NOMO-1 (cell line): ENCODE results near the gene FOXR1.
A peak's percentile ranks its signal among the peaks of the same experiment; 100 is the strongest.

Source experiments
- DNase-seq, 2 experiments: peaks; one replicate each; lab custom pipeline; 2025; ENCODE audit not compliant: unreplicated experiment in 2 of 2; lab: John Stamatoyannopoulos, UW

The FOXR1 gene, protein sequence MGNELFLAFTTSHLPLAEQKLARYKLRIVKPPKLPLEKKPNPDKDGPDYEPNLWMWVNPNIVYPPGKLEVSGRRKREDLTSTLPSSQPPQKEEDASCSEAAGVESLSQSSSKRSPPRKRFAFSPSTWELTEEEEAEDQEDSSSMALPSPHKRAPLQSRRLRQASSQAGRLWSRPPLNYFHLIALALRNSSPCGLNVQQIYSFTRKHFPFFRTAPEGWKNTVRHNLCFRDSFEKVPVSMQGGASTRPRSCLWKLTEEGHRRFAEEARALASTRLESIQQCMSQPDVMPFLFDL

DNA sequence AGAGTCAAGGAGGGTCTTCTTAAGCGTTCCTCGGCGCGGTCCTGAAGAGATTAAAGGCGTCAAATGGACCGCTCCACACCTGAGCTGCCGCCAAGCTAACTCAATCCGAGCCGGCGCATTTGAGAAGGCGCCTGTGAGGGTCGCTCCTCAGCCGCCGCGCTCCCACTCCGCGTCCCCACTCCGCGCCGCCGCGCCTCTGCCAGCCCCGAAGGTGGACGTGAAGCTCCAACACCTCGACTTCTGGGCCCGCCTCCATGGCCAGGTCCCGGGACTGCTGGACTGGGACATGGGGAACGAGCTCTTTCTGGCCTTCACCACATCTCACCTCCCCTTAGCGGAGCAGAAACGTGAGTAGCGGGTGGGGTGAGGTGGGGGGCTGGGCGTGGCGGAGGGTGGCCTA, at the start of gene FOXR1:
Gene FOXR1 (plus strand): TSS at position 116 of the 400 bp plus-strand sequence. CDS start 171 bp downstream, at position 287.
- DNase-seq = no peak

DNA sequence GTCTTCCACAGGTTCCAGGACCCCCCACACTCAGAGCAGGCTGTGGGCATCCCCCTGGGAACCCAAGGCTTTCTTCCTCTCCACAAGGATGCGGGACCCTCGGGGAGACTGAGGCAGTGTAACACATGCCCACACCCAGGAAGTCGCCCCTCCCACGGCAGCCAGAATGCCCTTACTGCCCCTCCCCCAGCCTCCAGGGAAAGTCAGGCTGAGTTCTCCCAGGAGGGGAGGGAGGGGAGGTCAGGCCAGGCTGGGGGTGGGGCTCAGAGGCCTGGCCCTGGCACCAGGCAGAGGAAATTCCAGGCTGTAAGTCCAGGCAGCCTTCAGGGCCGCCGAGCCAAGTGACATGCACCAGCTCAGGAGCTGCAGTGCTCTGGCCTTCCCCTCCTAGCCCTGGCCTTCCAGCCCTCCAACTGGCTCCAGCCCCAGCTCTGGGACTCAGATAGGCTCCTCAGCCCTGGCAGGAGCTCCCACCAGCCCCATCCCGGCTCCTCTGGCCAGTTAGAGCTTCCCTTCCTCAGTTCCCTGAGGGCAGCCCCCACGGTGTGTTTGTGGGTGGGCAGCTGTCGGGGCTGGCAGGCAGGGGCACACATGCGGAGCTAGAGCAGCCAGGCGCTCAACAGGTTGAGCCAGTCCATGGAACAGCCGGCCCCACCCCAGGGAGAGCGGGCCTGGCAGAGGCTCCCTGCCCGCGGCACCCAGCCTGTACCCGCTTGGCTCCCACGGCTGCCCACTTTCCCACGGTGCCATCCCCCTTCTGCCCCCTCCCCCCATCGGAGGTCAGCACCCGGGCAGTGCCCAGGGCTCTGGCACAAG, 49.4 kb upstream of the FOXR1 start:
- DNase-seq = no peak

- no peak for DNase-seq
Measured at GRCh38 chr11:118922745-118923627, 48.6 kb upstream of the FOXR1 start.

GRCh38 chr11:118923721-118924587, 47.6 kb upstream of the FOXR1 start:
- DNase-seq = no peak

- peak in 1 of 2 experiments; percentile 19 for DNase-seq
Measured at GRCh38 chr11:118924591-118925585, 46.7 kb upstream of the FOXR1 start.

- no peak for DNase-seq
Measured at GRCh38 chr11:118927554-118928100, 43.9 kb upstream of the FOXR1 start.

- DNase-seq = peak; percentile 82 to 88
Measured at GRCh38 chr11:118928101-118928869, 43.3 kb upstream of the FOXR1 start.

DNA sequence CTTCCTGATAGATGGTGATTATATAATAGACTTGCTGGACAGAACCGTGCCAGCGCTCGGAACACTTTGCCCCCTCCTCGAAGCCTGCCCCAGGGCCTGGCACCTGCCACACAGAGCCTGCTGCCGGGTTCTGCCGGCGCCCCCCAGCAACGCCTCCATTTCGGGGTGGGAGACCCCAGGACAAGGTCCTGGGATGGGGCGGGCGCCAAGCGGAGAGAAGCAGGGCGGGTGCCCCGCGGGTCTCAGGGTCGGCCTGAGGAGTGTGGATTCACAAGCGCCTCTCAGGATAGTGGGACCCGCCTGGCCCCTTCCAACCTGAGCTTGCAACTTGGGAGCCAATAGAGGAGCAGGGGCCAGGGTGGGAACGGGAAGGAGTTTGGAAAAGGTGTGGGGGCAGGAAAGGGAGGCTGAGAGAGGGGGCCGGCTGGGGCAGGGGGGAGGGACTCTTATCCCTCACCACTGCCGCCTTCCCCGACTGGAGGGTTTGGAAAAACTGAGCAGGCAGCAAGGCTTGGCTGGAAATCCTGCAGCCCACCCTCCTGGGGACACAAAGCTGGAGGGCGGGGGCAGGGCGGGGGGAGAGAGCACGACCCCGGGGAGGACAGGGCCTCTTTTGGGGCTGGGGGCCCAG, 42.6 kb upstream of the FOXR1 start:
- peak; percentile 31 to 60 for DNase-seq

DNA sequence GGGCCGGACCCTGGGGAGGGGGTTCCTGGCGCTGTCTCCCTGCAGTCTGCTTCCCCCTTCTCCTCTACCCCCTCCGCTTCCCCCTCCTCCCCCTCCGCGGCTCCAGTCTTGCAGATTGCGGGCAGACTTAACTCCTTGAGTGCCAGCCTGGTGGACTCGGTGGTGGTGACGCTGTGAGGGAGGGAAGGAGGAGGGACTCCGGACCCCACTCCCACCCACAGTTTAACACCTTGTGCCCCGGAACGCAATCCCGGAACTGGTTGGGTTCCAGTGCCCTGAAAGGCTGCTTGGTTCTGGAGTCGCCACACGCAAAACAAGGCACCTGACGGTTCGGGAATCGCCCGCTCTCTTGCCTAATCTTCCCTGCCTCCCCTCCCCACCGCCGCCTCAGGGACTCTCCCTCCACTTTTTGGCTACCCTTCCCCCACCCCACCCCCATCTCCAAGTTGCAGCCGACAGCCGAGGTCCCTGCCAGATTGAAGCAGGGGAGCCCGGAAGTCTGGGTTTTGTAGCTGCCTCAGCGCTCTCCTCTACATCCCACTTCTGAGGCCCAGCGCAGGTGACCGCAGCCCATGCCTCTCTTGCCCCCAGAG, 42.0 kb upstream of the FOXR1 start:
- peak; percentile 78 to 86 for DNase-seq

GRCh38 chr11:118930094-118930712, 41.4 kb upstream of the FOXR1 start:
- peak; percentile 61 to 66 for DNase-seq

GRCh38 chr11:118931571-118931970, 40.0 kb upstream of the FOXR1 start:
- no peak for DNase-seq

- no peak for DNase-seq
Measured at GRCh38 chr11:118933486-118933885, 38.1 kb upstream of the FOXR1 start.

DNA sequence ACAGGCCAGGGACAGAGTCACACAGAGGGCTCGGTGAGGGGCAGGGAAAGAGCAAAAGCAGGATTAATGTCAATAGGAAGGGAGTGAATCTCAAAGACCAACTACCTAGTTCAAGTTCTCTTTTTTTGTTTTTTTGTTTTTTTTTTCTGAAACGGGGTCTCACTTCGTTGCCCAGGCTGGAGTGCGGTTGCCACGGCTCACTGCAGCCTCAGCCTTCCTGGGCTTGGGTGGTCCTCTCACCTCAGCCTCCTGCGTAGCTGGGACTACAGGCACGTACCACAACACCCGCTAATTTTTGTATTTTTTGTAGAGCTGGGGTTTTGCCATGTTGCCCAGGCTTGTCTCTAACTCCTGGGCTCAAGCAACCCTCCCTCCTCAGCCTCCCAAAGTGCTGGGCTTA, 36.2 kb upstream of the FOXR1 start:
- DNase-seq = no peak

DNA sequence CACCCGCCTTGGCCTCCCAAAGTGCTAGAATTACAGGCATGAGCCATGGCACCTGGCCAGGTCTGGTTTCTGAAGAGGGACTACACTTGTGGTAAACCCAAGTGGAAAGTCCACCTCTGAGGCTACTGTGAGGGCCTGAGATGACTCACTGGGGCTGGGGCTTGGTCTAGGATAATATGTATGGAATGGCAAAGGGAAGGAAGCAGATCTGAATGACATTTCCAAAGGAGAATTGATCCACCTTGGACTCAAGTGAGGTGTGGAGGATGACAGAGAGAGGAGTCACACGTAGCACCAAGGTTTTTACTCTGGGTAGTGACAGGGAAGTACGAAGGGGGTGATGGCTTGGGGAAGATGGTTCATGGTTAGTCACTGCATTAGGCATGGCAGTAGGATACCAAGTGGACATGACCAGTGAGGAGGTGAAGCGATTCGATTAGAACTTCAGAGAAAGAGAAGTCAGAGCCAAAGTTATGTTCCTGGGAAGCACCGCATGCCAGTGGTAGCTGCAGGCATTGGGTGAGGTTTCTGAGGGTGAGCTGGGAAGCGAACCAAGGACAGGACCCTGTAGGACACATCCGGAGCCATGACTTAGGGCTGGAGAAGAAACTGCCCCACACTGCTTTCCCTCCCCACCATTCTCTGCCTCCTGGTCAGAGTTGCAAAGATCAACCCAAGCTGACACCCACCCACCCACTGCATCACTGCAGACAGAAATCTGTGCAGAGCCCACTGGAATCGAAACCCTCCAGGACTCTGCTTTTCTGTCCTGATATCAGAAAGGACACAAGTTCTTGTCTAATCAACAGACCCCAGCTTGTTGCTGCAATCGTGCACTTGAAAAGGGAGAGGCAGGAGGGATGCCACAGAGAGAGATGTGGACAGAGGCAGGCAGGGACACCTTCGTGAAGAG, 32.8 kb upstream of the FOXR1 start:
- DNase-seq = no peak

DNA sequence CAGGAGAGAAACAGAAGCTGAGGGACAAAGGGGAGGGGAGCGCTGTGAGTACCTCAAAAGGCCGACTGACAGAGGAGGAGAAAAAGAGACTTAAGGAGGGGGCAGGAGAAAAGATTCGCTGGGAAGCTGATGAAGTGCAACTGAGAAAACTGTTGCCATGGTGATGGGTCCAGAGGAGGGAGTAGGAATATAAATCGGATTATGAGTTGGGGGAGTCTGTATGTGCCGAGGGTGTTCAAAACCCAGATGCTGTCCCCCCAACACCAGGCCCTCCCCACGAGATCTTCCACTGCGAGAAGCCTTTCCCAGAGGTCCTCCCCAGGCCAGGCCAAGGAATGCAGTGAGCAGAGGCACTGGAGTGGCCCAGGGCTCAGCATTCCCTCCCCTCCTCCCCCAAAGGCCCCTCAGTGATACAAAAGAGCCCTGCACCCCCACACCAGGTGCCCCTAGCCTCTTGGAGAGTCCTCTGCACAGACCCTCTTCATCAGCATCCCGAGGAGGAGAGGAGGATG, 32.1 kb upstream of the FOXR1 start:
- no peak for DNase-seq
